B cell (primary cell): Measurements from ENCODE around the gene NUS1. TPM values are rescaled to one million over a fixed set of nuclear protein-coding genes. Genes with fewer than 3 reads are reported as not detected.
"Not testable (repeated sequence)": the region's sequence is repeated elsewhere in the genome, so short reads cannot be mapped to it uniquely, and the experiment has no call there.

ENCODE experiments used
- ATAC-seq: fragments of 200-7000 bp; cut with Tn5 transposase; one replicate; pipeline ENCODE4 v1.10.0; 2021; ENCODE audit warnings: low read depth, mild to moderate bottlenecking, moderate number of reproducible peaks, moderate library complexity
- CTCF ChIA-PET: fragments of 350-600 bp; sonication (Branson Sonifier 250); formaldehyde crosslinking; loops from one replicate; lab custom pipeline; 2021; ENCODE audit warnings: antibody characterized with exemption, inconsistent platforms; lab: Charles Lee
- POLR2A ChIA-PET: fragments of 350-600 bp; sonication (Branson Sonifier 250); formaldehyde crosslinking; loops from one replicate; lab custom pipeline; 2021; ENCODE audit warnings: antibody characterized with exemption; lab: Charles Lee
- DNase-seq: peaks from one replicate; pipeline ENCODE4 v3.0.0; 2013
- H2AFZ ChIP-seq: 2 replicates; pipeline ENCODE4 v1.6.1; 2012; ENCODE audit warnings: mild to moderate bottlenecking, low read depth, low read length; ENCODE audit not compliant: insufficient read depth, poor library complexity, severe bottlenecking
- H3K27ac ChIP-seq, 2 donors: 1 replicate in 1 of 2; 2 replicates in 1 of 2; pipeline ENCODE4 v1.5.1; 2012 to 2013; ENCODE audit warnings: low read length in 2 of 2, mild to moderate bottlenecking in 2 of 2, moderate library complexity in 1 of 2
- H3K27me3 ChIP-seq, 4 experiments: fragments of 200-600 bp in 1 of 4; sonication (generic) in 1 of 4; replicated peaks in 1 of 4; 1 replicate in 2 of 4; 2 replicates in 2 of 4; pipeline versions ENCODE4 v1.6.1 to v1.7.0; 2013 to 2016; ENCODE audit warnings: low read length in 3 of 4, mild to moderate bottlenecking in 2 of 4, mixed read lengths in 1 of 4, moderate library complexity in 1 of 4; ENCODE audit not compliant: insufficient read depth in 4 of 4, control insufficient read depth in 3 of 4; ENCODE audit errors: control extremely low read depth in 1 of 4
- H3K36me3 ChIP-seq, 2 experiments: replicated peaks in 1 of 2; 1 replicate in 1 of 2; 2 replicates in 1 of 2; pipeline versions ENCODE4 v1.6.1 to v1.7.1; 2013; ENCODE audit warnings: low read length in 1 of 2; ENCODE audit not compliant: insufficient read depth in 2 of 2, control insufficient read depth in 1 of 2; ENCODE audit errors: control extremely low read depth in 1 of 2, extremely low read depth in 1 of 2
- H3K4me1 ChIP-seq, 2 donors: fragments of 200-600 bp in 1 of 2; sonication (generic) in 1 of 2; 1 replicate in 1 of 2; 2 replicates in 1 of 2; pipeline versions ENCODE4 v1.5.1 to v1.6.1; 2013 to 2017; ENCODE audit warnings: low read length in 2 of 2; ENCODE audit not compliant: control insufficient read depth in 2 of 2, insufficient read depth in 2 of 2
- H3K4me2 ChIP-seq: replicated peaks from 2 replicates; pipeline ENCODE3; 2012; ENCODE audit warnings: mild to moderate bottlenecking, low read depth, low read length; ENCODE audit not compliant: poor library complexity, severe bottlenecking
- H3K4me3 ChIP-seq, 5 experiments: fragments of 200-600 bp in 1 of 5; sonication (generic) in 1 of 5; 1 replicate in 3 of 5; 2 replicates in 2 of 5; pipeline versions ENCODE4 v1.5.1 to v1.7.0; 2011 to 2016; ENCODE audit warnings: low read length in 4 of 5, mild to moderate bottlenecking in 4 of 5, low read depth in 2 of 5, control low read depth in 1 of 5, moderate library complexity in 1 of 5; ENCODE audit not compliant: insufficient read depth in 1 of 5; ENCODE audit errors: control extremely low read depth in 1 of 5, extremely low read depth in 1 of 5
- H3K79me2 ChIP-seq: fragments of 200-600 bp; sonication (generic); one replicate; pipeline ENCODE4 v1.6.0; 2016; ENCODE audit warnings: low read length; ENCODE audit not compliant: control insufficient read depth, insufficient read depth
- H3K9ac ChIP-seq: fragments of 200-600 bp; sonication (generic); 2 replicates; pipeline ENCODE4 v1.6.1; 2017; ENCODE audit warnings: mild to moderate bottlenecking, low read length, moderate library complexity
- H3K9me3 ChIP-seq, 3 donors: one replicate each; pipeline versions ENCODE4 v1.6.1 to v1.7.1; 2013; ENCODE audit warnings: low read length in 2 of 3; ENCODE audit not compliant: control insufficient read depth in 2 of 3, insufficient read depth in 1 of 3; ENCODE audit errors: control extremely low read depth in 1 of 3
- H4K20me1 ChIP-seq: 2 replicates; pipeline ENCODE4 v1.6.0; 2012; ENCODE audit warnings: mild to moderate bottlenecking, low read length; ENCODE audit not compliant: insufficient read depth, control insufficient read depth, poor library complexity, severe bottlenecking
- H3K27ac Mint-ChIP-seq: one replicate; pipeline ENCODE4 v1.8.0; 2021; ENCODE audit warnings: mixed read lengths
- H3K27me3 Mint-ChIP-seq: one replicate; pipeline ENCODE4 v1.8.0; 2021; ENCODE audit warnings: mixed read lengths
- H3K4me1 Mint-ChIP-seq: one replicate; pipeline ENCODE4 v1.8.0; 2021; ENCODE audit warnings: mixed read lengths
- H3K4me3 Mint-ChIP-seq: one replicate; pipeline ENCODE4 v1.8.0; 2021; ENCODE audit warnings: mixed read lengths
- H3K9me3 Mint-ChIP-seq: one replicate; pipeline ENCODE4 v1.8.0; 2022; ENCODE audit warnings: mixed read lengths; ENCODE audit not compliant: insufficient read depth
- EZH2 ChIP-seq: IDR thresholded peaks from 2 replicates; pipeline ENCODE4 v1.6.1; 2012; ENCODE audit warnings: borderline replicate concordance, low read depth, mild to moderate bottlenecking, moderate library complexity, low read length; ENCODE audit not compliant: insufficient read depth, poor library complexity, severe bottlenecking
- WGBS: methylation state at CpG from one replicate; pipeline ENCODE4 v1.1.5; 2013; ENCODE audit warnings: missing lambda C conversion rate; ENCODE audit not compliant: insufficient coverage; 5-methylcytosine and 5-hydroxymethylcytosine counted together
- intact Hi-C: fragments of 100-400 bp; cut with micrococcal nuclease; formaldehyde crosslinking; loops from one replicate; pipeline ENCODE4 v1.10.0; 2022
- polyA plus RNA-seq: library from polyadenylated mRNA; depleted of rRNA; stranded (reverse); fragments of >200 nt; gene quantifications from 2 replicates; pipeline ENCODE4 v1.2.3, GENCODE V29; 2012
- total RNA-seq, 2 donors: library from RNA; stranded (reverse); fragments of 120-200 nt in 1 of 2; gene quantifications; 1 replicate in 1 of 2; 2 replicates in 1 of 2; pipeline versions ENCODE4 v1.2.3 to v1.2.4, GENCODE V29; 2013 to 2022
- TF ChIP-seq, protein P1 (sequence below): fragments of 200-600 bp; IDR thresholded peaks from one replicate; pipeline ENCODE4 v1.8.0; 2022; ENCODE audit warnings: antibody characterized with exemption, mild to moderate bottlenecking

Gene NUS1
- total and polyA plus RNA-seq, 2 donors (not counting 1 experiment from before 2014, with no cell fraction given) = 6.2 to 22.1 TPM

DNA sequence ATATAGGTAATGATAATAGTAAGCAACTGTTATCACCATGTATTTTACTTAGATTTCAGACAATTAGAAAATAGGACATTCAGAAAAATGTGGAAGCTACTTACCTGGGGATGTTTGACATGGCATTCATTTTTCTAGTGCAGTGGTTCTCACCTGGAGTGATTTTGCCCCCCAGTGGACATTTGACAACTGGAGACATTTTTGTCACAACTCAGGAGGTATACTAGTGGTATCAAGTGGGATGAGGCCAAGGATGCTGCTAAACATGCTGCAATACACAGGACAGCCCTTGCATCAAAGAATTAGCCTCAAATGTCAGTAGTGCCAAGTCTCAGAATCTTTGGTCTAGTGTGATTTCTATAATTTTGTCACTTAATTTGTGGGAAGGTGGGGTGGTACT, 36.1 kb downstream of the NUS1 start:
- no peak for ATAC-seq
- intact Hi-C loops = no loop called here
- Histone ChIP-seq H3K79me2 (no peaks in the 10 kb centered on the region), H3K9me3 (no peaks in the 10 kb centered on the region), H4K20me1 (no peaks in the 10 kb centered on the region), H3K36me3 (peaks cover 0 to under 1% of the 10 kb centered on the region in 2 experiments), H3K4me3 (no peak overlapping the region), H3K9ac (no peak overlapping the region), H3K27me3 (no peaks in the 10 kb centered on the region), H3K27ac (no peak overlapping the region), H2AFZ (no peak overlapping the region), H3K4me2 (no peak overlapping the region), H3K4me1 (peaks cover 0 to 6% of the 10 kb centered on the region in 2 donors)
- TF ChIP-seq, protein P1, sequence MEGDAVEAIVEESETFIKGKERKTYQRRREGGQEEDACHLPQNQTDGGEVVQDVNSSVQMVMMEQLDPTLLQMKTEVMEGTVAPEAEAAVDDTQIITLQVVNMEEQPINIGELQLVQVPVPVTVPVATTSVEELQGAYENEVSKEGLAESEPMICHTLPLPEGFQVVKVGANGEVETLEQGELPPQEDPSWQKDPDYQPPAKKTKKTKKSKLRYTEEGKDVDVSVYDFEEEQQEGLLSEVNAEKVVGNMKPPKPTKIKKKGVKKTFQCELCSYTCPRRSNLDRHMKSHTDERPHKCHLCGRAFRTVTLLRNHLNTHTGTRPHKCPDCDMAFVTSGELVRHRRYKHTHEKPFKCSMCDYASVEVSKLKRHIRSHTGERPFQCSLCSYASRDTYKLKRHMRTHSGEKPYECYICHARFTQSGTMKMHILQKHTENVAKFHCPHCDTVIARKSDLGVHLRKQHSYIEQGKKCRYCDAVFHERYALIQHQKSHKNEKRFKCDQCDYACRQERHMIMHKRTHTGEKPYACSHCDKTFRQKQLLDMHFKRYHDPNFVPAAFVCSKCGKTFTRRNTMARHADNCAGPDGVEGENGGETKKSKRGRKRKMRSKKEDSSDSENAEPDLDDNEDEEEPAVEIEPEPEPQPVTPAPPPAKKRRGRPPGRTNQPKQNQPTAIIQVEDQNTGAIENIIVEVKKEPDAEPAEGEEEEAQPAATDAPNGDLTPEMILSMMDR = no peak
- TF ChIP-seq EZH2 = no peak
- peak; percentile 10 for DNase-seq
- H3K27me3 Mint-ChIP-seq = no peaks in the 10 kb centered on the region
- no peak overlapping the region for H3K4me3 Mint-ChIP-seq
- H3K27ac Mint-ChIP-seq = no peak overlapping the region
- CTCF ChIA-PET = no interaction called here
- peaks cover 7% of the 10 kb centered on the region for H3K4me1 Mint-ChIP-seq
- POLR2A ChIA-PET = no interaction called here
- H3K9me3 Mint-ChIP-seq = no peaks in the 10 kb centered on the region

DNA sequence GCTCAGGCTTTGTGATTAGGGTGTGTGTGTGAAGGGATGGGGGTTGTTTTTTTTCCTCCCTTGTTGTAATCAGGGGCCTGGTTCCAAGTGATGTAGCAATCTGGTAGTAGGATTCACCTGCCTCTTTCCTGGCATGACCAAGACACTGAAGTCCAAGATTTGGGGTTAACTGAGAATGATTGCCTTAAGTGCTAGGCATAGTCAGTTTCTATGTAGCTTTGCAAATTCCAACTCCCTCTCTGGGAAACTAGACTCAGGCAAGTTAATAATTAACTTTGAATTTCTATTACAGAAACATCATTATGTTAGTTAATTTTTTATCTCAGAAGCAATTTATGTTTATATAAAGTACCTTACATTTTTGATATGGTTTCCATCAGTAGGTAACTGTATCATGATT, 43.6 kb downstream of the NUS1 start:
- no peaks in the 10 kb centered on the region for H3K36me3 ChIP-seq
- CTCF ChIA-PET = no interaction called here

DNA sequence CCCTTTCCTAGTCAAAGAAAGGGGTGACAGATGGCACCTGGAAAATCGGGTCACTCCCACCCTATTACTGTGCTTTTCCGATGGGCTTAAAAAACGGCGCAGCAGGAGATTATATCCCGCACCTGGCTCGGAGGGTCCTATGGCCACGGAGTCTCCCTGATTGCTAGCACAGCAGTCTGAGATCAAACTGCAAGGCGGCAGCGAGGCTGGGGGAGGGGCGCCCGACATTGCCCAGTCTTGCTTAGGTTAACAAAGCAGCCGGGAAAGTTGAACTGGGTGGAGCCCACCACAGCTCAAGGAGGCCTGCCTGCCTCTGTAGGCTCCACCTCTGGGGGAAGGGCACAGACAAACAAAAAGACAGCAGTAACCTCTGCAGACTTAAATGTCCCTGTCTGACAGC, 46.3 kb downstream of the NUS1 start:
- H3K36me3 ChIP-seq, DNase-seq, intact Hi-C loops, CTCF ChIA-PET, ATAC-seq, H3K9me3 ChIP-seq, H3K9me3 Mint-ChIP-seq, H3K4me1 ChIP-seq, H3K4me3 ChIP-seq, H3K4me1 Mint-ChIP-seq, H3K79me2 ChIP-seq, H3K27ac ChIP-seq, H3K27ac Mint-ChIP-seq, H3K4me2 ChIP-seq, H3K27me3 Mint-ChIP-seq, H3K4me3 Mint-ChIP-seq, H3K9ac ChIP-seq, H4K20me1 ChIP-seq, POLR2A ChIA-PET, H2AFZ ChIP-seq, H3K27me3 ChIP-seq: not testable (repeated sequence)
- 91% methylated on average over 8 of the region's 12 CpGs for WGBS

More for the DNA sequence above, 43.6 kb downstream of the NUS1 start:
- Mint-ChIP-seq H3K27me3 (no peaks in the 10 kb centered on the region), H3K4me3 (no peak overlapping the region), H3K27ac (no peak overlapping the region), H3K9me3 (peaks cover 2% of the 10 kb centered on the region), H3K4me1 (no peaks in the 10 kb centered on the region)
- no peak for DNase-seq
- ATAC-seq = no peak
- Histone ChIP-seq H3K4me2 (no peak overlapping the region), H3K4me1 (no peaks in the 10 kb centered on the region), H3K79me2 (no peaks in the 10 kb centered on the region), H3K9ac (no peak overlapping the region), H2AFZ (no peak overlapping the region), H3K27ac (no peak overlapping the region), H3K4me3 (no peak overlapping the region), H4K20me1 (no peaks in the 10 kb centered on the region), H3K9me3 (peaks cover 0 to 7% (median 0%) of the 10 kb centered on the region in 3 donors), H3K27me3 (peaks cover 0 to 3% (median 0%) of the 10 kb centered on the region in 4 experiments)
- POLR2A ChIA-PET = no interaction called here
- intact Hi-C loops = no loop called here
- TF ChIP-seq, protein P1 = no peak
- no peak for TF ChIP-seq EZH2
